Cerebellar nuclear complex (tissue), 1 donor: ENCODE measurements around the gene EIF4E2.

Experiments
- DNase-seq, 2 experiments: peaks; one replicate each; lab custom pipeline; 2025; lab: John Stamatoyannopoulos, UW

EIF4E2 gene

GRCh38 chr2:232600053-232600773 is 49.7 kb downstream of the EIF4E2 start:
- DNase-seq: no peak

DNA sequence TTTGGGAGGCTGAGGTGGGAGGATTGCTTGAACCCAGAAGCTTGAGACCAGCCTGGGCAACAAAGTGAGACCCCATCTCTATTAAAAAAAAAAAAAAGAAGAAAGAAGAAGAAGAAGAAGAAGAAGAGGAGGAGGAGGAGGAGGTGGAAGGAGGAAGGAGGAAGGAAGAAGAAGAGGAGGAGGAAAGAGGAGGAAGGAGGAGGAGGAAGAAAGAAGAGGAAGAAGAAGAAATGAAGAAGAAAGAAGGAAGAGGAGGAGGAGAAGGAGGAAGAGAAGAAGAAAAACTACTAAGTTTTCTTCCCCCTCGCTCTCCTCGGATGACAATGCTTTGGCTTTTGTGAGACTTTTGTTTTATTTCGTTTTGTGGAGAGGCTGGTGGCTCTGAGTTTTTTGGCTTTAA is 52.8 kb downstream of the EIF4E2 start:
- DNase-seq: no peak

DNA sequence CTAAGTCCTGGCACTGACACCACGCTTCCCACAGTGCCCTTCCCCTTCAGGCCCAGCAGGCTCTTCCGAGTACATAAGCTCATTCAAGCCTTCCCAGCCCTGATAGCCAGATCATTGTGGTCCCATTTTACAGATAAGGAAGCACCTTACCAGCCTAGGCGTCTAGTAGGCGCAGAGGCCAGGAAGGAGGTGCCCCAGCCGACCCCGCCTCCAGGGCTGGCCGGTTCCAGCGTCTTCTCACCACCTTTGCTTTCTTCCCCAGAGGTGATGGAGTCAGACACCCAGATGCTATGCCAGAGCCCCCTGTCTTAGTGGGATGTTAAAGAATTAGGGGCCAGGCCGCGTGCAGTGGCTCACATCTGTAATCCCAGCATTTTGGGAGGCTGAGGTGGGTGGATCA is 54.0 kb downstream of the EIF4E2 start:
- DNase-seq: no peak

GRCh38 chr2:232607011-232607410 is 56.5 kb downstream of the EIF4E2 start:
- DNase-seq: no peak

- DNase-seq: no peak
These were observed 59.1 kb downstream of the EIF4E2 start for GRCh38 chr2:232609607-232610006.

- DNase-seq: no peak
These were observed 59.6 kb downstream of the EIF4E2 start for GRCh38 chr2:232610081-232610480.

DNA sequence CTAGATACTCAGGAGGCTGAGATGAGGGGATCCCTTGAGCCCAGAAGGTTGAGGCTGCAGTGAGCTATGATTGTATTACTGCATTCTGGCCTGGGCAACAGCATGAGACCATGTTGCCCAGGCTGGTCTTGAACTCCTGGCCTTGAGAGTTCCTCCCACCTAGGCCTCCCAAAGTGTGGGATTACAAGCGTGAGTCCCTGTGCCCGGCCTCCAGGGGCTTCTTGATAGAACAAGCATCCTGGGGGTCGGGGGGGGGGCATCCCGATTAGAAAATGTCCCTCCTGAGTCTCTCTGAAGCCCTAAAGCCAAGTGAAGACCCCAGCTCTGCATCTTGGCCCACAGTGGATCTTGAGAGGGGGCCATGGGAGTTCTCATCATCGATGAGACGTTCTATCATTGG is 60.6 kb downstream of the EIF4E2 start:
- DNase-seq: no peak

GRCh38 chr2:232611559-232612218 is 61.2 kb downstream of the EIF4E2 start:
- no peak for DNase-seq

GRCh38 chr2:232613538-232614134 is 63.1 kb downstream of the EIF4E2 start:
- DNase-seq: no peak

GRCh38 chr2:232615339-232615738 is 64.8 kb downstream of the EIF4E2 start:
- DNase-seq: no peak
